ENCODE measurements around the gene PODN.

PODN gene

DNA sequence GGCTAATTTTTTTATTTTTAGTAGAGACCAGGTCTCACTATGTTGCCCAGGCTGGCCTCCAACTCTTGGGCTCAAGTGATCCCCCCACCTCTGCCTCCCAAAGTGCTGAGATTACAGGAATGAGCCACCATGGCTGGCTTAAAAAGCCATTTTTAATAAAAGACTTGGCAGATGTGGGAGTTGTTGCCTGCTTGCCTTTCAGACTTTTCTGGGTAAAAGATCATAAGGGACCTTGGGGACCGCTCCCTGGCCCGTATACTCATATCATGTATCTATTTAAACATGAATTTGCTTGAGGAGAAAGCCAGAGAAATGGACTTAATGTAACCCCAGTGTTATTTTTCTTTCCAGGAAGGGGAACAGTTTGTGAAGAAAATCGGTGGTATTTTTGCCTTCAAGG lies 23.4 kb upstream of the PODN start:
- TF ChIP-seq, protein P1, sequence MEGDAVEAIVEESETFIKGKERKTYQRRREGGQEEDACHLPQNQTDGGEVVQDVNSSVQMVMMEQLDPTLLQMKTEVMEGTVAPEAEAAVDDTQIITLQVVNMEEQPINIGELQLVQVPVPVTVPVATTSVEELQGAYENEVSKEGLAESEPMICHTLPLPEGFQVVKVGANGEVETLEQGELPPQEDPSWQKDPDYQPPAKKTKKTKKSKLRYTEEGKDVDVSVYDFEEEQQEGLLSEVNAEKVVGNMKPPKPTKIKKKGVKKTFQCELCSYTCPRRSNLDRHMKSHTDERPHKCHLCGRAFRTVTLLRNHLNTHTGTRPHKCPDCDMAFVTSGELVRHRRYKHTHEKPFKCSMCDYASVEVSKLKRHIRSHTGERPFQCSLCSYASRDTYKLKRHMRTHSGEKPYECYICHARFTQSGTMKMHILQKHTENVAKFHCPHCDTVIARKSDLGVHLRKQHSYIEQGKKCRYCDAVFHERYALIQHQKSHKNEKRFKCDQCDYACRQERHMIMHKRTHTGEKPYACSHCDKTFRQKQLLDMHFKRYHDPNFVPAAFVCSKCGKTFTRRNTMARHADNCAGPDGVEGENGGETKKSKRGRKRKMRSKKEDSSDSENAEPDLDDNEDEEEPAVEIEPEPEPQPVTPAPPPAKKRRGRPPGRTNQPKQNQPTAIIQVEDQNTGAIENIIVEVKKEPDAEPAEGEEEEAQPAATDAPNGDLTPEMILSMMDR (IDR thresholded peaks at IDR 0.05; ENCODE audit: borderline replicate concordance, insufficient read depth, low read depth, low read length), result no peak
- H3K4me3 ChIP-seq (ENCODE audit: low read depth, low read length), result no peak overlapping the region

DNA sequence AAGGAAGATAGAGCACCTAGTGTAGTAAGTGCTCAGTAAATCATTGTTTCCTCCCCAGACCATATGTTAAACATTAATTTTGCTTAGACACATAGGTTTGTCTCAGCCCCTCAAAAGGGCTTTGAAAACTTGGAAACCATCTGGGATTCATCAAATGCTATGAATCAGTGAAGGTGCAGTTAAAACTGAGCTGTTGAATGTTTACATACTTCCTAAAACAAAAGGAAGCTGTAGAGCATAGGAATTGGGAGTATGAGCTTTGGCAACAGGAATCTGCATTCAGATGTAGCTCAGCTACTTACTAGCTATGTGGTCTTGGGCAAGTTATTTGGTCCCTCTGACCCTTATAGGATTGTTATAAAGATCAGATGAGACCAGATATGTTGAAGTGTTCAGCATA lies 18.7 kb upstream of the PODN start:
- no peak overlapping the region for H3K4me3 ChIP-seq (ENCODE audit: low read depth, low read length)
- TF ChIP-seq, protein P1 (IDR thresholded peaks at IDR 0.05; ENCODE audit: borderline replicate concordance, insufficient read depth, low read depth, low read length), result no peak

DNA sequence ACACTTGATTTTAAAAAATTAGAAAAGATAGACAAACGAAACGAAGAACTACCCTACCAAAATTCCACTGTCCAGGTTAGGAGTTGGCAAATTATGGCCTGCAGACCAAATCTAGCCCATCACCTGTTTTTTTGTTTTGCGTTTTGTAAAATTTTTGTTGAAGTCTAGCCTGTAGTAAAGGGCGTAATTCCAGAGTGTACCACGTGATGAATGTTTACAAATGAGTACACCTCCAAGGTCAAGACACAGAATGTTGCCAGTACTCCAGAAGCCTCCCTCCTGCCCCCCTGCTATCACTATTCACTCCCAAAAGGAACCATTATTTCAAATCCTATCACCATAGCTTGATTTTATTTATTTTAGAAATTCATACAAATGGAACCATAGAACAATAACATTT lies 17.1 kb upstream of the PODN start:
- H3K4me3 ChIP-seq (ENCODE audit: low read depth, low read length), result no peak overlapping the region
- TF ChIP-seq, protein P1 (IDR thresholded peaks at IDR 0.05; ENCODE audit: borderline replicate concordance, insufficient read depth, low read depth, low read length), result no peak

DNA sequence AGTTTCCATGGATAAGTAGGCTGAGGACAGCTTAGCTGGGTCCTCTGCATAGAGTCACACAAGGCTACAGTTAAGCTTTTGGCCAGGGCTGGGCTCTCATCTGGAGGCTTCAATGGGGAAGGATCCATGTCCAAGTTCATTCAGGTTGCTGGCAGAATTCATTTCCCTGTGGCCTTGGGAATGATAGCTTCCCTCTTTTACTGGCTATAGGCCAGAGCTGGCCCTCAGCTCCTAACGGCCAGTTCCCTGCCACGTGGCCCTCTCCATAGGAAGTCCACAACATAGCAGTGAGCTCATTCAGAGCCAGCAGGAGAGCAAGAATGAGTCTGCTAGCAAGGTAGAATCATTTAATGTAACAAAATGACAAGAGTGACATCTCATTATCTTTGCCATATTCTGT lies 15.1 kb upstream of the PODN start:
- TF ChIP-seq, protein P1 (IDR thresholded peaks at IDR 0.05; ENCODE audit: borderline replicate concordance, insufficient read depth, low read depth, low read length), result no peak
- H3K4me3 ChIP-seq (ENCODE audit: low read depth, low read length), result no peak overlapping the region

DNA sequence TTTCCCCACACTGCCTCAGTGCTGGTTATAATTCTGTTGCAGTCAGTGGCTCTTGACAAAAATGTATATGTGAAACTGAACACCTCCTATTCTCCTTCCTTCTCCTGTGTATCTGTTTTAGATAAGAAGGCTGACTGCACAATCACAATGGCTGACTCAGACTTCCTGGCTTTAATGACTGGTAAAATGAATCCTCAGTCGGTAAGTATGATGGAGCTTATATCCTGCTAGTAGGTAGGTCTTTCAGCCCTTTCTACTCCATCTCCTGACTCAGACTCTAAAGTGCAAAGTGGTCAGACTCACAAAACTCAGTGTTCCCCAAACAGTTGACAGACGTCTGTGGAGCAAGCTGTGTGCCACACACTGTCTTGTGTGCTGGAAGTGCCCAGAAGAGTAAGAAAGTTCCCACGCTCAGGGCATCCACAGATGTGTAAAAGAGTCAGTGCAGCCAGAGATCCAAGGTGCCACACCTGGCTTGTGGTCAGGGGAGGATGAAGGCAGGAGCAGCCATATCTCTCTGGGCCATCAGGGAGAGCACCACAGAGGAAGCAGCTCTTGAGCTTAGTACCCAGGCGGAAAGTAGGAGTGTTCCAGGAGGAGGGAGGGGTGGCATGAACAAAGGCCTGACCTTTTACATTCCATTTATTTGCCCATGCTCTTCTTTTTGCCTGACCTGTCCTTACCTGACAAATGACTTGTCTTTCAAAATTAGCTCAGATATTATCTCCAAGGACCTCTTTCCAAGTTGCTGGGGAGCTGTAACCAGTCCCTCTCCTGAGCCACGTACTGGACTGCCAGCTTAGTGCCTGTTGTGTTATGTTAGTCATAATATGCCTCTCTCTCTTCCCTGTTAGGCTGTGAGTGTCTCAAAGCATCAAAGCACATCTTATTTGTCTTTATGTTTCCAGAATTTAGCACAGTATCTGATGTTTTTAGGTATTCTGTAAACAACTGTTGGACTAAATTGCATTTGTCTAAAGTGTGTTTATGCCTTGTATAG lies 14.0 kb upstream of the PODN start:
- TF ChIP-seq, protein P1 (IDR thresholded peaks at IDR 0.05; ENCODE audit: borderline replicate concordance, insufficient read depth, low read depth, low read length), result no peak
- no peak overlapping the region for H3K4me3 ChIP-seq (ENCODE audit: low read depth, low read length)

DNA sequence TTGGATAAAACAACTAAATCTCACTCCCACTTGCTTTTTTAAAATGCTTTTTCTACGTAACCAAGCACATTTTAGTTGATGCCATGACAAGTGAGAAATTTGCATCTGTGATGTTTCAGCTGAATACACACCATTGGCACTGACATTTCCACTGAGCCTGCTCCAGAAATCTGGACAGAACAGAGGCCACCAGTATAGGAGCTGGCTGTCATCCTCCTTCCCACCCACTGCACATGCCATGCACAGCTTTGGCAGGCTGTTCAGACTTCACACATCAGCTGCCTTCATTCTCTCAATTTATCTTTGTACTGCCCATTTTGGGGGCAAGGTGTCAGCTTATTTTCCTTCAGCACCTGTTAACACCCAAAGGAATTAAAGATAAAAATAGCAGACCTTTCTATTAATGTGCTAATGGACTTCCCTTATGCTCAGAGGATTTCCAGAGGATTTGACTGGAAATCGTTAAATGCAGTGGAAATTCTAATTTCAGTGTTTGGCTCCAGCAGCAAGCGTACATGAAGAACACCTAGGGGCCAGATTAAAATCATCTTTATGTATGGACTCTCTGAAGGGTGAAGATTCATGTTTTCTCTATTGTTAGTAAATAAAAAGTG lies 12.9 kb upstream of the PODN start:
- TF ChIP-seq, protein P1 (IDR thresholded peaks at IDR 0.05; ENCODE audit: borderline replicate concordance, insufficient read depth, low read depth, low read length), result no peak
- no peak overlapping the region for H3K4me3 ChIP-seq (ENCODE audit: low read depth, low read length)
